ENCODE data around the gene UBN1.

UBN1 gene

GRCh38 chr16:4846901-4847773 is at the start of gene UBN1, which contains the start of gene GLYR1:
Gene UBN1, plus strand, starts transcription at chr16:4847481. Its CDS starts 5,437 bp downstream, at chr16:4852918.
Gene GLYR1, minus strand, starts transcription at chr16:4847288. Its CDS starts 23 bp downstream, at chr16:4847265.
- Histone ChIP-seq H3F3A (ENCODE audit: insufficient read depth) (peaks cover 6% of the 10 kb centered on the region), H4K20me1 (ENCODE audit: low read depth, low read length) (peaks cover 4% of the 10 kb centered on the region; the same call in 1 of the 2 replicates), H3K9me2 (replicated peaks; ENCODE audit: insufficient read depth, low read length) (no peaks in the 10 kb centered on the region), H3K4me3 (ENCODE audit: insufficient read depth, low read length, poor library complexity, severe bottlenecking) (peak within 1 kb of the TSS; percentile 95), H3K79me2 (ENCODE audit: insufficient read depth, low read length) (peaks cover 72% of the 10 kb centered on the region), H3K27ac (ENCODE audit: low read depth, low read length) (peak within 1 kb of the TSS; percentile 74), H3K4me2 (ENCODE audit: low read depth, low read length, poor library complexity, severe bottlenecking) (peak within 1 kb of the TSS; percentile 98), H3K36me3 (ENCODE audit: low read length) (peaks cover 9% of the 10 kb centered on the region; the same call in 1 of the 2 replicates), H3K27me3 (ENCODE audit: low read length) (no peaks in the 10 kb centered on the region), H3K9me3 (ENCODE audit: insufficient read depth, low read length) (no peaks in the 10 kb centered on the region), H3K9ac (ENCODE audit: low read length) (peak within 1 kb of the TSS; percentile 96), H2AFZ (ENCODE audit: low read depth, low read length, severe bottlenecking) (peak within 1 kb of the TSS; percentile 85)
- no peak for TF ChIP-seq CTCF (IDR thresholded peaks at IDR 0.05; ENCODE audit: insufficient read depth, low read length, poor library complexity, severe bottlenecking)
- no peak for TF ChIP-seq EZH2phosphoT487 (conservative IDR thresholded peaks at IDR 0.05; ENCODE audit: low read length)

GRCh38 chr16:4797805-4798252 is 49.5 kb upstream of the UBN1 start:
- no peaks in the 10 kb centered on the region for H3K36me3 ChIP-seq (ENCODE audit: low read length)
- no peaks in the 10 kb centered on the region for H3K79me2 ChIP-seq (ENCODE audit: insufficient read depth, low read length)
- H3K27me3 ChIP-seq (ENCODE audit: low read length): no peaks in the 10 kb centered on the region
- H3K4me2 ChIP-seq (ENCODE audit: low read depth, low read length, poor library complexity, severe bottlenecking): no peak overlapping the region
- no peak overlapping the region for H2AFZ ChIP-seq (ENCODE audit: low read depth, low read length, severe bottlenecking)
- no peaks in the 10 kb centered on the region for H3K9me2 ChIP-seq (replicated peaks; ENCODE audit: insufficient read depth, low read length)
- H3K4me3 ChIP-seq (ENCODE audit: insufficient read depth, low read length, poor library complexity, severe bottlenecking): no peak overlapping the region
- H3K27ac ChIP-seq (ENCODE audit: low read depth, low read length): no peak overlapping the region
- H3K9ac ChIP-seq (ENCODE audit: low read length): no peak overlapping the region
- H3K9me3 ChIP-seq (ENCODE audit: insufficient read depth, low read length): no peaks in the 10 kb centered on the region
- no peak for TF ChIP-seq EZH2phosphoT487 (conservative IDR thresholded peaks at IDR 0.05; ENCODE audit: low read length)
- no peak for TF ChIP-seq CTCF (IDR thresholded peaks at IDR 0.05; ENCODE audit: insufficient read depth, low read length, poor library complexity, severe bottlenecking)
- H4K20me1 ChIP-seq (ENCODE audit: low read depth, low read length): no peaks in the 10 kb centered on the region
- 0 out of 2 replicates have a peak, but pooled peaks cover 2% of the 10 kb centered on the region for H3F3A ChIP-seq (ENCODE audit: insufficient read depth)

- Histone ChIP-seq H4K20me1 (ENCODE audit: low read depth, low read length) (no peaks in the 10 kb centered on the region), H3K9me3 (ENCODE audit: insufficient read depth, low read length) (no peaks in the 10 kb centered on the region), H2AFZ (ENCODE audit: low read depth, low read length, severe bottlenecking) (no peak overlapping the region), H3K36me3 (ENCODE audit: low read length) (no peaks in the 10 kb centered on the region), H3K9ac (ENCODE audit: low read length) (no peak overlapping the region), H3K79me2 (ENCODE audit: insufficient read depth, low read length) (no peaks in the 10 kb centered on the region), H3K4me3 (ENCODE audit: insufficient read depth, low read length, poor library complexity, severe bottlenecking) (no peak overlapping the region), H3K27ac (ENCODE audit: low read depth, low read length) (no peak overlapping the region), H3K9me2 (replicated peaks; ENCODE audit: insufficient read depth, low read length) (no peaks in the 10 kb centered on the region), H3K27me3 (ENCODE audit: low read length) (no peaks in the 10 kb centered on the region), H3F3A (ENCODE audit: insufficient read depth) (peaks cover 8% of the 10 kb centered on the region), H3K4me2 (ENCODE audit: low read depth, low read length, poor library complexity, severe bottlenecking) (no peak overlapping the region)
- no peak for TF ChIP-seq EZH2phosphoT487 (conservative IDR thresholded peaks at IDR 0.05; ENCODE audit: low read length)
- no peak for TF ChIP-seq CTCF (IDR thresholded peaks at IDR 0.05; ENCODE audit: insufficient read depth, low read length, poor library complexity, severe bottlenecking)
These were observed 48.8 kb upstream of the UBN1 start for GRCh38 chr16:4798456-4798855.

Data from SU-DHL-6 (cell line).